T-helper 1 cell treated with Interleukin-12 subunit alpha and Interleukin-12 subunit beta and Interleukin-4 antibody, amounts not matched to agents 30 μg/mL and 1 μg/mL, for 36 hours (primary cell): Measurements from ENCODE around the gene TRIB2.
A peak's percentile ranks its signal among the peaks of the same experiment; 100 is the strongest.

Experiments
- H3K27ac Mint-ChIP-seq: one replicate; pipeline ENCODE4 v1.8.0; 2021; ENCODE audit warnings: mild to moderate bottlenecking, mixed read lengths
- H3K27me3 Mint-ChIP-seq: one replicate; pipeline ENCODE4 v1.8.0; 2021; ENCODE audit warnings: low read depth, mixed read lengths
- H3K36me3 Mint-ChIP-seq: one replicate; pipeline ENCODE4 v1.8.0; 2021; ENCODE audit warnings: low read depth, mixed read lengths
- H3K4me1 Mint-ChIP-seq: one replicate; pipeline ENCODE4 v1.8.0; 2021; ENCODE audit warnings: low read depth, mixed read lengths
- H3K4me3 Mint-ChIP-seq: one replicate; pipeline ENCODE4 v1.8.0; 2021; ENCODE audit warnings: mild to moderate bottlenecking, moderate library complexity, mixed read lengths
- H3K9me3 Mint-ChIP-seq: one replicate; pipeline ENCODE4 v1.8.0; 2021; ENCODE audit warnings: mixed read lengths

Gene TRIB2

DNA sequence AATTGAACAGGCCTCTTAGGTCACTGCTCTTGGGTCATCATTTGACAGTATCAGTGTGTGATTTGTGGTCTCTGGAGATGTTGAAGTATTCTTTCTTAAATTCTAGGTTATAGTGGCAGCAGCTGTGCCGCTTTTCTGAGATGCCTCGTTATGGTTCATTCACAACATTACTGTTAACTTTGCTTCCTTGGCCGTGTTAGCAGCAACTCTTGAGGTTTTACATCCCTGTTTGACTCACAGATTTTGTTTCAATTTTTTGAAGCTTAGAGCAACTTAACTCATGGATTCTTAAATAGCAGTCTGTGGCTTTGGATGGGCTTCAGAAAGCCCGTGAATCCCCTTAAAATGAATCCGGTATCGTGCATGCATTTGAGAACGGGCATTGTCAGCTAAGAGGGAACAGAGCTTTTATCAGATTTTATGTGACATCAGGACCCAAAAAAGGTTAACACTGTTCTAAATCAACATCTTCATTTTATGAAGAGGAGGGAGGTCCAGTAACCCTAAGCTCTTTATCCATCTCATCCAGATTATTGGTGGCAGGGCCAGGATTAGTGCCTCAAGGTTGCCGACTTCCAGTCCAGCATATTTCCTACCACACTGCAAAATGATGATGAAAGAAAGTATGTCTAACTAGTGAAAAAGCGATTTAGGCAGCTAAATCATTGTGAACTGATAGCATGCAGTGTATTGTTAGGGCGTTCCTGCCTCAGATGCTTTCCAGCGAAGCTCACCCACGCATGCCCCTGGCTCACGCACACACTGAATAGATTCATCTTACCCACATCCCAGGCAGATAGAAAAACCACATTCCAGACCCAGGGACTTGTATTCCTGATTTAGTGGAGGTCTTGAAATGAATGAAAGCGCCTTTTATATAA is 5.1 kb downstream of the TRIB2 start:
- H3K4me3 Mint-ChIP-seq = peak overlapping the region; percentile 96
- H3K4me1 Mint-ChIP-seq = peaks cover 69% of the 10 kb centered on the region
- peaks cover 20% of the 10 kb centered on the region for H3K27me3 Mint-ChIP-seq
- peaks cover 60% of the 10 kb centered on the region for H3K36me3 Mint-ChIP-seq
- no peaks in the 10 kb centered on the region for H3K9me3 Mint-ChIP-seq
- peak overlapping the region; percentile 5 for H3K27ac Mint-ChIP-seq

GRCh38 chr2:12722447-12723316 is 5.9 kb downstream of the TRIB2 start:
- H3K9me3 Mint-ChIP-seq = no peaks in the 10 kb centered on the region
- H3K4me1 Mint-ChIP-seq = peaks cover 77% of the 10 kb centered on the region
- peaks cover 20% of the 10 kb centered on the region for H3K27me3 Mint-ChIP-seq
- peaks cover 61% of the 10 kb centered on the region for H3K36me3 Mint-ChIP-seq
- no peak overlapping the region for H3K27ac Mint-ChIP-seq
- peak overlapping the region; percentile 96 for H3K4me3 Mint-ChIP-seq

DNA sequence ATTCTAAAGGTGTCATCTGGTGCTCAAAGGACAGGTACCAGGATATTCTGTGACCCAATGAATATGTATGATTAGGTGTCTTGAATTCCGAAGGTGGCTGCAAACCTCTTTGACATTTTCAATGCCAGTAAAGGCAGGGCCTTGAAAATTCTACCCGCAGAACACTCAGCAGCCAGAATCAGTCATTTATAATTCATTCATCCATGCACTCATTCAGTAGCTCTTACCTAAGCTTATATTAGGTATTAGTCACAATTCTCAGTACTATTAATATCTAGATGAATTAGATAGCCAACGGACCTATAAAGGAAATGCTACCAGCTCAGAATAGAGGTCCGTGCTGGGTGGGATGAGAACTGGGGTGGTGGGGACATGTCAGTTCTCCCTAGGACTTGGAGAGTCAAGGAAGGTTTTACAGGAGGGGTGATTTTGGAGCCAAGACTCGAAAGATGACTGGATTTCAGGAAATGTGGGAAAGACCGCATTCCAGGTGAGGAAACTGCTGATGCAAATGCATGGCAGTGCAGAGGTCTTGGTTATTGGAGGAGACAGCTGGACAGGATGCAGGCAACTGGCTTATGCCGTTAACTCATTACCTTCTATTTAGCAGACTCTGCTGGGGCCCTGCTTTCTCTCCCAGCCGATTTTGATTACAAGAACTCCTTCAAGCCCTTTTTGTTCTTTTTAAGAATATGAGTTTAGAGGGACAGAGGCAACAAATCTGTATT is 7.2 kb downstream of the TRIB2 start:
- H3K4me1 Mint-ChIP-seq = peaks cover 83% of the 10 kb centered on the region
- H3K27ac Mint-ChIP-seq = no peak overlapping the region
- H3K9me3 Mint-ChIP-seq = no peaks in the 10 kb centered on the region
- H3K27me3 Mint-ChIP-seq = peaks cover 14% of the 10 kb centered on the region
- H3K36me3 Mint-ChIP-seq = peaks cover 64% of the 10 kb centered on the region
- no peak overlapping the region for H3K4me3 Mint-ChIP-seq

DNA sequence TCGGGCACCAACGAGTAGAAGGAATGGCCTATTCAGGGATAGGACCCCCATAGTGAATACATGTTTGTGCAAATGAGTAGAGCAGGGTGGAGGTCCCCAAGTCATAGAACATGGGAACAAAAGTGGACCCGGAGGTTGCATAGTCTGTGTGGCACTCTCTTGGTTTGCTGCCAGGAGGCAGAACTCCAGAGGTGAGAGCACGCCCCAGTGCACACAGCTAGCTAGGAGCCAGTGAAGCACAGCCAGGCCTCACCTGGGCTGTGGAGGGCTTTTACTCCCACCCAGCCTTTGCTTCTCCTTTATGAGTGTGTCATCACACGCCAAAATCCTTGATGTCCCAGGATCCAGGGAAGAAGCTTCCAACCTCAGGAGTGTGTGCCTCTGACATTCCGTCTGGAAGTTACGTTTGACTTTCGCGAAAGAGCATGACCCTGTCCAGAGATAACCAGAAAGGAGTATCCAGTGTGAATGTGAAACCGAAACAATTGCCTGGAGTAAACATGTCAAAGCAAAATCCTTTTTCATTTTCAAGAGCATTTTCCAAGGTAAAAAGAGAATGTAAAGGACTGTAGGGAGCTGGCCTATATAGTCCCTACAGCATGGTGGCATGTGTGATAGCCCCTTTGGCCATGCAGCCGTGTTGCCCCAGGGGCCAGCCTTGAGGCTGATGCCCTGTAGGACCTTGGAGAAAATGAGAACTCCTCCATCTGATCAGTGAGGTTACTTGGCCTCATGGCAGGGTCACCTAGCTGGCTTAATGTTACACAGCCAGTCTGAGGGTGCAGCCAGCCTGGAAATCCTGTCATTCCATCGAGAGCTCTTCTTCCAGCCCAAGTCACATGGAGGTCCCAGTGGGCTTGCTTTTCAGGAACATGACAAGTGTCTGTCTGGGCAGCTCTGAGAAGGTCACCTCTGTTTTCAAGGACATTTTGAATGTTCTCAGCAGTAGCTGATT is 8.8 kb downstream of the TRIB2 start:
- Mint-ChIP-seq H3K4me1 (peaks cover 74% of the 10 kb centered on the region), H3K27me3 (peaks cover 5% of the 10 kb centered on the region), H3K4me3 (peak overlapping the region; percentile 21), H3K36me3 (peaks cover 59% of the 10 kb centered on the region), H3K27ac (peak overlapping the region; percentile 69), H3K9me3 (no peaks in the 10 kb centered on the region)

- no peak overlapping the region for H3K4me3 Mint-ChIP-seq
- peaks cover 60% of the 10 kb centered on the region for H3K36me3 Mint-ChIP-seq
- H3K4me1 Mint-ChIP-seq = peaks cover 71% of the 10 kb centered on the region
- H3K9me3 Mint-ChIP-seq = no peaks in the 10 kb centered on the region
- peak overlapping the region; percentile 59 for H3K27ac Mint-ChIP-seq
- peaks cover 5% of the 10 kb centered on the region for H3K27me3 Mint-ChIP-seq
Observed at GRCh38 chr2:12726271-12726670, 9.5 kb downstream of the TRIB2 start.

- H3K9me3 Mint-ChIP-seq = no peaks in the 10 kb centered on the region
- peaks cover 4% of the 10 kb centered on the region for H3K27me3 Mint-ChIP-seq
- H3K36me3 Mint-ChIP-seq = peaks cover 66% of the 10 kb centered on the region
- H3K4me1 Mint-ChIP-seq = peaks cover 69% of the 10 kb centered on the region
- H3K4me3 Mint-ChIP-seq = no peak overlapping the region
- H3K27ac Mint-ChIP-seq = no peak overlapping the region
Observed at GRCh38 chr2:12727065-12727464, 10.3 kb downstream of the TRIB2 start.

- peaks cover 62% of the 10 kb centered on the region for H3K36me3 Mint-ChIP-seq
- H3K4me1 Mint-ChIP-seq = peaks cover 64% of the 10 kb centered on the region
- H3K27ac Mint-ChIP-seq = peak overlapping the region; percentile 73
- H3K4me3 Mint-ChIP-seq = peak overlapping the region; percentile 36
- no peaks in the 10 kb centered on the region for H3K27me3 Mint-ChIP-seq
- H3K9me3 Mint-ChIP-seq = no peaks in the 10 kb centered on the region
Observed at GRCh38 chr2:12727641-12728040, 10.9 kb downstream of the TRIB2 start.

DNA sequence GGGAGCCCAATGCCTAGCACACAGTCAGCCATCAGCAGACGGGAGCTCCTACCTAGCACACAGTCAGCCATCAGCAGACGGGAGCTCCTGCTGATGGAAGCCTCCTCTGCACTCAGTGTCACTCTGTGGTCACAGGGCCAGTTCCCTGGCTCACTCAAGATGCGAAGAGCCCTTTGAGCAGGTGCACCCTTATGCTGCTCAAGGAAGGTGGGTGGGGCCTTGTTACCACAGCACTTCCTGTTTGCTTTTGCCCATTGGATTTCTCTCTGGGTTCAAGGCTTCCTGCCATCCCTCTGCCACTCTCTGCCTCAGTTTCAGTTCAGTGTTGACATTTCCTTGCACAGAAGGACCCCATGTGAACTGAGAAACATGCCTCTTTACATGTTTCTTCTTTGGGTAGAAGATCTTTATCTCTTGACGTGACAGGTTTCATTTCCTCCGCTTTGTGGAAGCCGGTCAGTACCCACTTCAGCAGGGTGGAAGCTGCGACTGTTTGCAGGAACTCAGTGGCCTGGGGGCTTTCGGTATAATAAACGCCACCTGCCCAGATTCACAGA is 11.6 kb downstream of the TRIB2 start:
- Mint-ChIP-seq H3K4me3 (peak overlapping the region; percentile 36), H3K4me1 (peaks cover 65% of the 10 kb centered on the region), H3K9me3 (no peaks in the 10 kb centered on the region), H3K27ac (peak overlapping the region; percentile 73), H3K36me3 (peaks cover 61% of the 10 kb centered on the region), H3K27me3 (no peaks in the 10 kb centered on the region)

DNA sequence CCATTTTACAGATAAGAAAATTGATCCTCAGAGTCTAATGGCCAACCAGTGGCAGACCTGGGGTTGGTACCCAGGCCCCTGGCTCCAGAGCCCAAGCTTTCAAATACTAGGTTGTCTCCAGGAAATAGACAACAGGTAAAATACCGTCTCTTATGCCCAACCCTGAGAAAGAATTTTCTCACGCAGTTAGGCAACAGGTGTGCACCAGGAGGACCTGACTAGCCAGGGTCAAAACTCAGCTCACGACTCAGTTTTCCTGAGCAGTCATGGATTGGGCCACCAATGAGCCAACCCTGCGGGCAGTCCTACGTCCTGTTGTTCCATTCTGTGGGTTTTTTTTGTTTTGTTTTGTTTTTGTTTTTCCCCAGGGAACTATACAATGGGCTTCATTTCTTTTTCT is 13.5 kb downstream of the TRIB2 start:
- H3K4me1 Mint-ChIP-seq = peaks cover 67% of the 10 kb centered on the region
- peaks cover 53% of the 10 kb centered on the region for H3K36me3 Mint-ChIP-seq
- H3K9me3 Mint-ChIP-seq = no peaks in the 10 kb centered on the region
- no peak overlapping the region for H3K4me3 Mint-ChIP-seq
- no peaks in the 10 kb centered on the region for H3K27me3 Mint-ChIP-seq
- H3K27ac Mint-ChIP-seq = no peak overlapping the region

DNA sequence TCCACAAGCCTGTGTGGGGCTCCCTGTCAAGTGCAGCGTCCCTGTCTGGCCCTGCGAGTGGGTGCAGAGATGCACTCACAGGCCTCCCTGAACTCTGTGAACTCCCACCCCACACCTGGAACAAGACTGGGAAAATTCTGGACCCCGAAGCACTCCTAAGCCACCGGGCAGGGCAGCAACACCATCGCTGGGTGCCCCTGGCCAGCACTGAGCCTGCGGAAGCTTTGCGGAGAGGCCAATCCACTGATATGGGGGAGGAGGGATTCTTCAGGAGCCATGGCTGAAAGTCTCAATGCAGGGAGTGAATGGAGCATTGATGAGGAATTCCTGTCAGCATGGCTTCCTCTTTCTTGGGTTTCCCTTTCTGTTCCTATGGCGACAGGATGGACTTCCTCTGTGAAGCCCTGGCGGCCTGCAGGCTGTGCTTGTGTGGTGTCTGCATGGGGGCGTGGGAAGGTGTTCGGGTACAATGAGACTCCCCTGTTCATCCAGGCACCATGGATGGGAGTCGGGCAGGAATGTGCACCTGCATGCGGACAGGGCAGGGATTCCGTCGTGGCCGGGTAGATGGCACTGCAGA is 15.1 kb downstream of the TRIB2 start:
- Mint-ChIP-seq H3K27ac (peak overlapping the region; percentile 43), H3K4me3 (no peak overlapping the region), H3K36me3 (peaks cover 48% of the 10 kb centered on the region), H3K9me3 (no peaks in the 10 kb centered on the region), H3K27me3 (no peaks in the 10 kb centered on the region), H3K4me1 (peaks cover 60% of the 10 kb centered on the region)

DNA sequence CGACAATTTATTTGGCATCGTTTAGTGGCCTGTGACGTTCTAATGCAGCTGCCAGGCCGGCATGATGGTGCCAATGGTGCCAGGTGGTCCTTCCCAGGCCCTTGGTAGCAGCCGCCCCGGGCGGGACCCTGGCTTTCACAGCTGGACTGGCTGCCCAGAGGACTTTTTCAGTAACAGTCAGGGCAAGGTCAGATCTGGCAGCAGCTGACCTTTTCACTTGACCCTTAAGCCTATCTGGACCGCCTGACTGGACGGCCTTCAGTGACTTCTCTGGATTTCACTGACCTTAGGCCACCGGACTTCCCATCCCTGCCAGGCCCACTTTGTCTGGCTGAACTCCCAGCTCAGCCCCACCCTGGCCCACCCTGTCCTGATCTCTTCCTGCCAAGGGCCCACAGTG is 15.9 kb downstream of the TRIB2 start:
- no peaks in the 10 kb centered on the region for H3K27me3 Mint-ChIP-seq
- no peak overlapping the region for H3K27ac Mint-ChIP-seq
- no peak overlapping the region for H3K4me3 Mint-ChIP-seq
- peaks cover 52% of the 10 kb centered on the region for H3K36me3 Mint-ChIP-seq
- H3K9me3 Mint-ChIP-seq = no peaks in the 10 kb centered on the region
- H3K4me1 Mint-ChIP-seq = peaks cover 52% of the 10 kb centered on the region

DNA sequence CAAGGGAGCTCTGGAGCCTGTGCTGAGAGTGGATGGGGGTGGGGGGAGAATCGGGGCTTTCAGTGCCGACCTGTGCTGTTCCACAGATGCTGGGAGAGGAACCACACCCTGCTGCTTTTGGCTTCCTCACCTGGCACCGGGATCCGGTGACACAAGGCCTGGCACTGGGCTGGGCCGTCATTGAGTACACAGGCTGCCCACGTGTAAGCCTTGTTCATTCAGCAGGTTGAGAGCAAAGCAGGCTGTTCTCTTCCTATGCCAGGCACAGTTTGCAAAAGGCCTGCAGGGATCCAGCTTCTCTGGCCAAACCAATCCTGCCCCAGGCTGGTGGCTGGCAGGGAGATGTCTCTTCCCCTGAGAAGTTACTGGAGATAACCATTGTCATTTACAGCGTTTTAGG is 17.1 kb downstream of the TRIB2 start:
- Mint-ChIP-seq H3K9me3 (no peaks in the 10 kb centered on the region), H3K36me3 (peaks cover 53% of the 10 kb centered on the region), H3K27me3 (no peaks in the 10 kb centered on the region), H3K27ac (no peak overlapping the region), H3K4me1 (peaks cover 44% of the 10 kb centered on the region), H3K4me3 (no peak overlapping the region)
